CD4-positive, CD25-positive, alpha-beta regulatory T cell (primary cell): ENCODE data around the gene PLA2G2C. TPM values are rescaled to one million over a fixed set of nuclear protein-coding genes. Genes with fewer than 3 reads are reported as not detected.

Experiments used
- ATAC-seq, 2 donors: fragments of 150-1000 bp; cut with Tn5 transposase; one replicate each; pipeline ENCODE4 v1.10.0; 2021; ENCODE audit warnings: low read depth in 2 of 2, moderate number of reproducible peaks in 2 of 2, moderate library complexity in 1 of 2
- DNase-seq, 3 donors: peaks; one replicate each; pipeline versions ENCODE4 v3.0.0 to v3.0.0-alpha.2; 2012 to 2022; ENCODE audit warnings: mixed read lengths in 1 of 3
- H3K27ac ChIP-seq: one replicate; pipeline ENCODE4 v1.7.0; 2013; ENCODE audit warnings: mild to moderate bottlenecking, low read length; ENCODE audit not compliant: insufficient read depth, poor library complexity, severe bottlenecking
- H3K27me3 ChIP-seq: one replicate; pipeline ENCODE4 v1.7.0; 2013; ENCODE audit warnings: low read length; ENCODE audit not compliant: control insufficient read depth, insufficient read depth
- H3K36me3 ChIP-seq: one replicate; pipeline ENCODE4 v1.7.0; 2013; ENCODE audit warnings: mild to moderate bottlenecking, low read length, moderate library complexity; ENCODE audit not compliant: control insufficient read depth, insufficient read depth
- H3K4me1 ChIP-seq: 2 replicates; pipeline ENCODE4 v1.7.0; 2013; ENCODE audit warnings: mild to moderate bottlenecking, low read length; ENCODE audit not compliant: insufficient read depth, control insufficient read depth, poor library complexity, severe bottlenecking
- H3K4me3 ChIP-seq: one replicate; pipeline ENCODE4 v1.7.0; 2013; ENCODE audit warnings: low read depth, mild to moderate bottlenecking, low read length, moderate library complexity
- H3K9me3 ChIP-seq, 2 experiments: 1 replicate in 1 of 2; 2 replicates in 1 of 2; pipeline ENCODE4 v1.7.0; 2013; ENCODE audit warnings: low read length in 2 of 2, mild to moderate bottlenecking in 1 of 2, moderate library complexity in 1 of 2; ENCODE audit not compliant: control insufficient read depth in 2 of 2
- H3K27ac Mint-ChIP-seq, 3 donors: one replicate each; pipeline ENCODE4 v1.8.0; 2020 to 2022; ENCODE audit warnings: mild to moderate bottlenecking in 3 of 3, mixed read lengths in 3 of 3, moderate library complexity in 2 of 3
- H3K27me3 Mint-ChIP-seq: one replicate; pipeline ENCODE4 v1.8.0; 2022; ENCODE audit warnings: mild to moderate bottlenecking, mixed read lengths
- H3K36me3 Mint-ChIP-seq: one replicate; pipeline ENCODE4 v1.8.0; 2020; ENCODE audit warnings: mixed read lengths
- H3K4me1 Mint-ChIP-seq, 4 donors: one replicate each; pipeline ENCODE4 v1.8.0; 2020 to 2022; ENCODE audit warnings: mixed read lengths in 4 of 4, mild to moderate bottlenecking in 1 of 4
- H3K4me3 Mint-ChIP-seq, 4 donors: one replicate each; pipeline ENCODE4 v1.8.0; 2020 to 2022; ENCODE audit warnings: mild to moderate bottlenecking in 4 of 4, mixed read lengths in 4 of 4, moderate library complexity in 3 of 4
- H3K9me3 Mint-ChIP-seq, 7 donors: one replicate each; pipeline ENCODE4 v1.8.0; 2020 to 2022; ENCODE audit warnings: mixed read lengths in 7 of 7, mild to moderate bottlenecking in 3 of 7, moderate library complexity in 2 of 7
- polyA plus RNA-seq, 4 donors: library from polyadenylated mRNA; unstranded; fragments of 300-500 nt; fragmentation: Illumina TruSeq; gene quantifications; one replicate each; pipeline ENCODE4 v1.2.3, GENCODE V29; 2021
- total RNA-seq: library from RNA; stranded (reverse); gene quantifications from one replicate; pipeline ENCODE4 v1.2.3, GENCODE V29; 2022

PLA2G2C gene
- total and polyA plus RNA-seq, 5 donors from 2014 or later: not detected

- Histone ChIP-seq H3K27me3 (no peaks in the 10 kb centered on the region), H3K4me1 (peaks cover 27% of the 10 kb centered on the region), H3K27ac (no peak overlapping the region), H3K36me3 (no peaks in the 10 kb centered on the region), H3K4me3 (no peak overlapping the region), H3K9me3 (no peaks in the 10 kb centered on the region)
- H3K4me1 Mint-ChIP-seq: peaks cover 0 to 48% (median 31%) of the 10 kb centered on the region in 4 donors
- peaks cover 0 to 1% (median 0%) of the 10 kb centered on the region in 7 donors for H3K9me3 Mint-ChIP-seq
- no peaks in the 10 kb centered on the region for H3K36me3 Mint-ChIP-seq
- peak overlapping the region in 2 of 4 donors; percentile 7 to 54 for H3K4me3 Mint-ChIP-seq
- H3K27me3 Mint-ChIP-seq: peaks cover 8% of the 10 kb centered on the region
- DNase-seq (no peak), ATAC-seq (no peak)
- H3K27ac Mint-ChIP-seq: no peak overlapping the region
These were observed 1.6 kb upstream of the PLA2G2C start for GRCh38 chr1:20187813-20188454.

GRCh38 chr1:20187103-20187812, 940 bp upstream of the PLA2G2C start:
- peak overlapping the region; percentile 24 for H3K4me3 ChIP-seq
- H3K27ac Mint-ChIP-seq: peak overlapping the region; percentile 17 to 93 (median 65)
- no peaks in the 10 kb centered on the region for H3K36me3 Mint-ChIP-seq
- peaks cover 27% of the 10 kb centered on the region for H3K4me1 ChIP-seq
- H3K27me3 Mint-ChIP-seq: peaks cover 8% of the 10 kb centered on the region
- H3K36me3 ChIP-seq: no peaks in the 10 kb centered on the region
- H3K27ac ChIP-seq: no peak overlapping the region
- H3K27me3 ChIP-seq: no peaks in the 10 kb centered on the region
- ATAC-seq (peak in 1 of 2 donors; percentile 14), DNase-seq (peak in 1 of 3 donors; percentile 39)
- H3K9me3 Mint-ChIP-seq: peaks cover 0 to 1% (median 0%) of the 10 kb centered on the region in 7 donors
- peaks cover 0 to 48% (median 31%) of the 10 kb centered on the region in 4 donors for H3K4me1 Mint-ChIP-seq
- peak overlapping the region; percentile 83 to 89 (median 86) for H3K4me3 Mint-ChIP-seq
- no peaks in the 10 kb centered on the region for H3K9me3 ChIP-seq

- Histone ChIP-seq H3K4me3 (peak overlapping the region; percentile 71), H3K9me3 (no peaks in the 10 kb centered on the region), H3K27ac (peak overlapping the region; percentile 44), H3K27me3 (no peaks in the 10 kb centered on the region), H3K36me3 (no peaks in the 10 kb centered on the region), H3K4me1 (peaks cover 27% of the 10 kb centered on the region)
- H3K4me1 Mint-ChIP-seq: peaks cover 0 to 48% (median 31%) of the 10 kb centered on the region in 4 donors
- no peaks in the 10 kb centered on the region for H3K27me3 Mint-ChIP-seq
- peak overlapping the region; percentile 51 to 96 (median 72) for H3K27ac Mint-ChIP-seq
- H3K36me3 Mint-ChIP-seq: no peaks in the 10 kb centered on the region
- peak; percentile 19 to 79 (median 44) for DNase-seq
- H3K9me3 Mint-ChIP-seq: peaks cover 0 to 1% (median 0%) of the 10 kb centered on the region in 7 donors
- peak; percentile 70 to 80 for ATAC-seq
- H3K4me3 Mint-ChIP-seq: peak overlapping the region; percentile 79 to 85 (median 81)
These were observed 1.1 kb downstream of the PLA2G2C start for GRCh38 chr1:20184997-20185833.

- DNase-seq: peak in 1 of 3 donors; percentile 6
These were observed 1.8 kb downstream of the PLA2G2C start for GRCh38 chr1:20184481-20184900.

GRCh38 chr1:20183616-20184271, 2.6 kb downstream of the PLA2G2C start:
- Mint-ChIP-seq H3K27me3 (no peaks in the 10 kb centered on the region), H3K4me1 (peaks cover 0 to 48% (median 31%) of the 10 kb centered on the region in 4 donors), H3K36me3 (no peaks in the 10 kb centered on the region), H3K9me3 (peaks cover 0 to 6% (median 1%) of the 10 kb centered on the region in 7 donors), H3K27ac (peak overlapping the region; percentile 2 to 72 (median 72)), H3K4me3 (peak overlapping the region; percentile 3 to 87 (median 34))
- no peaks in the 10 kb centered on the region for H3K9me3 ChIP-seq
- no peak overlapping the region for H3K4me3 ChIP-seq
- H3K27ac ChIP-seq: no peak overlapping the region
- H3K36me3 ChIP-seq: no peaks in the 10 kb centered on the region
- H3K27me3 ChIP-seq: no peaks in the 10 kb centered on the region
- peaks cover 27% of the 10 kb centered on the region for H3K4me1 ChIP-seq
- DNase-seq: no peak
- ATAC-seq: no peak

More at GRCh38 chr1:20184481-20184900, 1.8 kb downstream of the PLA2G2C start:
- no peak for ATAC-seq
- Mint-ChIP-seq H3K27me3 (no peaks in the 10 kb centered on the region), H3K27ac (peak overlapping the region; percentile 2 to 72 (median 72)), H3K9me3 (peaks cover 0 to 5% (median 1%) of the 10 kb centered on the region in 7 donors), H3K4me3 (peak overlapping the region; percentile 58 to 87 (median 83)), H3K4me1 (peaks cover 0 to 48% (median 31%) of the 10 kb centered on the region in 4 donors), H3K36me3 (no peaks in the 10 kb centered on the region)
- H3K27ac ChIP-seq: no peak overlapping the region
- H3K4me3 ChIP-seq: no peak overlapping the region
- H3K4me1 ChIP-seq: peaks cover 27% of the 10 kb centered on the region
- no peaks in the 10 kb centered on the region for H3K36me3 ChIP-seq
- no peaks in the 10 kb centered on the region for H3K27me3 ChIP-seq
- H3K9me3 ChIP-seq: no peaks in the 10 kb centered on the region

GRCh38 chr1:20183035-20183434, 3.3 kb downstream of the PLA2G2C start:
- no peak for ATAC-seq
- no peak for DNase-seq
- peaks cover 27% of the 10 kb centered on the region for H3K4me1 ChIP-seq

GRCh38 chr1:20182415-20182814, 3.9 kb downstream of the PLA2G2C start:
- peaks cover 4% of the 10 kb centered on the region for H3K27me3 Mint-ChIP-seq
- no peak overlapping the region for H3K4me3 Mint-ChIP-seq
- peaks cover 0 to 36% (median 24%) of the 10 kb centered on the region in 4 donors for H3K4me1 Mint-ChIP-seq
- no peak for DNase-seq
- ATAC-seq: no peak
- no peaks in the 10 kb centered on the region for H3K36me3 Mint-ChIP-seq
- no peaks in the 10 kb centered on the region for H3K36me3 ChIP-seq
- H3K4me3 ChIP-seq: no peak overlapping the region
- no peaks in the 10 kb centered on the region for H3K27me3 ChIP-seq
- no peaks in the 10 kb centered on the region for H3K9me3 ChIP-seq
- peaks cover 26% of the 10 kb centered on the region for H3K4me1 ChIP-seq
- no peak overlapping the region for H3K27ac Mint-ChIP-seq
- H3K9me3 Mint-ChIP-seq: peaks cover 0 to 6% (median 1%) of the 10 kb centered on the region in 7 donors
- H3K27ac ChIP-seq: no peak overlapping the region

More at GRCh38 chr1:20183035-20183434, 3.3 kb downstream of the PLA2G2C start:
- Mint-ChIP-seq H3K4me1 (peaks cover 0 to 42% (median 29%) of the 10 kb centered on the region in 4 donors), H3K27me3 (no peaks in the 10 kb centered on the region), H3K36me3 (no peaks in the 10 kb centered on the region), H3K9me3 (peaks cover 0 to 6% (median 1%) of the 10 kb centered on the region in 7 donors), H3K4me3 (no peak overlapping the region), H3K27ac (no peak overlapping the region)
- Histone ChIP-seq H3K4me3 (no peak overlapping the region), H3K36me3 (no peaks in the 10 kb centered on the region), H3K27ac (no peak overlapping the region), H3K9me3 (no peaks in the 10 kb centered on the region), H3K27me3 (no peaks in the 10 kb centered on the region)
